Cardiac septum (tissue), 1 donor: ENCODE results near the gene SUCO. TPM values are rescaled to one million over a fixed set of nuclear protein-coding genes. Genes with fewer than 3 reads are reported as not detected.

ENCODE experiments used
- DNase-seq: peaks from one replicate; pipeline ENCODE4 v3.0.0-alpha.2; 2020; ENCODE audit warnings: low spot score
- intact Hi-C: fragments of 100-400 bp; cut with DNase I; formaldehyde crosslinking; loops from one replicate; pipeline ENCODE4 v1.14.0; 2022
- total RNA-seq: library from RNA; stranded (reverse); fragmentation: NEBNext Ultra II Directional; extraction: Animal tissue kit (Norgen Biotek cat#: 25700); gene quantifications from one replicate; pipeline ENCODE4 v1.2.1, GENCODE V29; 2021
- donor health status: DM: no; HTN: no; CAD: no.

SUCO gene
- total RNA-seq, 1 donor from 2014 or later = 27.4 TPM

DNA sequence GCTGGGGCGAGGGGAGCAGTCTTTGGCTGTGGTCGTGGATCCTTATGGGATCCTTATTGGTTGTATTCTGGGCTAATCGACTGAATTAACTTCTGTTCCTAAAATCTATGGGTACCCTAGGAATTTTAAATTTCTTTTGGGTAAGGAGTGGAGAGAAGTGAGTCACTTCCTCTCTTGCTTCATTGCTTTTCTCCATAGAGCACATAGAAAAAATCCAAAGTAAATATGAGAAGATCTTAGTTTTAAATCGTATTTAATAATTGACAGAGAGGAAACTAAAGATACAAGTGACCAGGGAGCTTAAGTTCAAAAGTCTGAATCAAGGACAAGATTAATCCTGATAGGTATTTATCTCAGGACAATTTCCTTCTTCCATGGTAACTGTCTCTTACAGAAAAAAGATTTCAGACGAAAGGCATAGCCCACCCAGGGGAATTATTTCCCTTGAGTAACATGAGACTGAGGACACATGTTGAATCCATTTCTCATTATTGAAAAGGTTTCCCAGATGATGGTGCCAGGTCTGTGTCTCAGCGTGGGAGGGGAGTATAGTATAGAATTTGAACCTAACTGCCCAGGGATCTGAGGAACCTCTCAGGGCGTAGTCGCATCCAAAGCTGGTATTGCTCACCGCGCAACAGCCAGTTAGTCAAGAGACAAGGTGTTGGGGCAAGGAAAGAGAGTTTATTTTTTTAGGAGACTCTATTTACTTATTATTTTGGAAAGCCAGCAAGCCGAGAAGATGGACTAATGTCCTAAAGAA is 97.3 kb downstream of the SUCO start:
- no peak for DNase-seq
- intact Hi-C loops = no loop called here

- intact Hi-C loops = no loop called here
- DNase-seq = no peak
Measured at GRCh38 chr1:172630868-172631267, 97.9 kb downstream of the SUCO start.

DNA sequence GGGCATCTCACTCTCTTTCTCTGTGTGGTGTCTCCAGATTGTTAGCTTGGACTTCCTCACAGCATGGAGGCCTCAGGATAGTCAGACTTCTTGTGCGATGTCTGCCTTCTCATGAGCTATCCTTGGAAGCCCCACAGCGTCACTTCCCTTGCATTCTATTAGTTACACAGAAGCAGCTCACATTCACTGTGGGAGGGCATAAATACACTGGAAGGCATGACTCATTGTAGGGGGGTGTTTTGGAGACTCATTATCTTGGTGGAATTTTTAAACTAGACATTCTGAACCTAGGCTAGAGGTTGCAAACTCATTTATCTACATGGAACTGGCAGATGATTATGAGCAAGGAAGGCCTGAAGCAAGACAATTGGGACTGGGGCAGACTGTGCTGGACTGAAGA is 104.6 kb downstream of the SUCO start:
- intact Hi-C loops = no loop called here
- DNase-seq = no peak

- intact Hi-C loops = no loop called here
- DNase-seq = no peak
Measured at GRCh38 chr1:172638249-172638648, 105.3 kb downstream of the SUCO start.

- no peak for DNase-seq
- intact Hi-C loops = no loop called here
Measured at GRCh38 chr1:172638885-172639831, 106.2 kb downstream of the SUCO start.

DNA sequence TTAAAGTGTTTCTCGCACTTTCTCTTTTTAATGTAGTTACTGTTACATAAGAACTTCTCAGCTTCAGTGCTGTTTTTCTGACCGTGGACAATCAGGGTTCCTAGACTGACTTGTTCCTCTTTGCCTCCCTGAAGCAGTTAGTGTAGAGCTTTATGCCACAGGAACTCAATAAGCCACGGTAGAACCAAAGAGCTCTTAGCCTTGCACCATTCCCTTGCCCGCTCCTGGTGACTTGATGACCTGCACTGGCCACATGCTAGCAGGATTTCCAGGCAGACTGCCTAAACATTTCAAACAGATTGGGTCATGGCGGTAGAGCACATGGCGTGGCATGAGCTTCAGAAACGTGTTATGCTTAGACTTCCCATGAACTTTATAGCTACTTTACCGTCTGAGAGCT is 107.2 kb downstream of the SUCO start:
- intact Hi-C loops = no loop called here
- DNase-seq = no peak

DNA sequence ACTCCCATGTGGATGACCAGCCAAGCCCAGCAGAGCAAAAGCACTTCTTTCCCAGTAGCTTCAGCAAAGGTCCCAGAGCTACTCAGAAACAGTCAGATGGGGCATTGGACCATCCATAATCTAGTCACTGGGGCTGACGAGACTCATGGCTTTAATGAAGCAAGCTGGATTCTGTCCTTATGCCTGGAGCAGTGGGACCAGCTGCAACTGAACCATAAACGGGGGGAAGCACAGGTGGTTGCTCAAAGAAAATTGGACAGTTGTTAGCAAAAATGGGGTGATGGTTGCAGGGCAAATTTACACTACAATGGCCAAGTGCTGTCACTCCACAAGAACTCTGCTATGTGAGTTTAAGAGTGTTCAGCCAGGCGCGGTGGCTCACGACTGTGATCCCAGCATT is 108.5 kb downstream of the SUCO start:
- intact Hi-C loops = no loop called here
- DNase-seq = no peak

DNA sequence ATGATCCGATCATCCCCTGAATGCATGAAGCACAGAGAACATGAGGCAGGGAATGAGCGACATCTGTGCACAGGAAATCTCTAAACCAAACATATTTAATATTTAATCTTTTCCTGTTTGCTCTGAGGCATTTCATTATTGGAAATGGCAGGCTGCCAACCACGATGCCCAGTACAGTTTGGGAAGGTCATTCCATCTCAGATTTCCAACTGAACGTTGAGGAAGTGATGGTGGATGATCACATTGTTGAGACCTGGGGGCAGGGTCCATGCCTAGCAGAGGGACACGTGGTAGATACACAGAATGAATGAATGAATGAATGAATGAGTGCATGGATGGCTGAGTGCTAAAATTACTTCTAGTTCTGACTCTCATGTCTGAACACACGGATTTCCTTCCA is 110.0 kb downstream of the SUCO start:
- intact Hi-C loops = no loop called here
- DNase-seq = no peak

- no peak for DNase-seq
- intact Hi-C loops = no loop called here
Measured at GRCh38 chr1:172646653-172647052, 113.7 kb downstream of the SUCO start.

- DNase-seq = no peak
- intact Hi-C loops = no loop called here
Measured at GRCh38 chr1:172647110-172647564, 114.2 kb downstream of the SUCO start.

GRCh38 chr1:172647987-172648386 is 115.0 kb downstream of the SUCO start:
- intact Hi-C loops = no loop called here
- DNase-seq = no peak

- DNase-seq = no peak
Measured at GRCh38 chr1:172650474-172651193, 117.7 kb downstream of the SUCO start.

GRCh38 chr1:172653015-172653709 is 120.2 kb downstream of the SUCO start:
- DNase-seq = no peak
- intact Hi-C loops = no loop called here

More at GRCh38 chr1:172650474-172651193, 117.7 kb downstream of the SUCO start:
- intact Hi-C loops = no loop called here

DNA sequence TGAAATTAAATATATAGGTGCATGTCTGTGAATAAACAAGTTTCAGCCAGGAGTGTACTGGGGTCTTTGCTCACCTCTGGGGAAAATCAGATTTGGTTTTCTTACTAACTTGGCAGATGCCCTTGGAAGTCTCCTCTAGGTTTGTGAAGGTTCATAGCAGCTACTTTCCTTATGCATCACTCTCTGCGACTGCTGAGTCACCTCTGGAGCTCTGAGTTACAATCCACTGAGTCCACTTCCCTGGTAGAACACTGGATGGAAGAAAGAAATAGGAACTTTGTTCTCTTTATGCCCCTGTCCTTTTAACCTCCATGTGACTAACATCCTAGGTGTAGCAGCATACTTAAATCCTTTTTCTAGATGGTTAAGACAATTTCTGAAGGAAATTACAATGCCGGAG is 121.6 kb downstream of the SUCO start:
- no peak for DNase-seq
- intact Hi-C loops = no loop called here

GRCh38 chr1:172656576-172656975 is 123.6 kb downstream of the SUCO start:
- intact Hi-C loops = loop anchor here (5.0 kb wide), 1 partner anchor 41 kb away; no protein-coding TSS in a partner anchor
- no peak for DNase-seq

- intact Hi-C loops = loop anchor here (5.0 kb wide), 1 partner anchor 40 kb away; no protein-coding TSS in a partner anchor
- peak; percentile 77 for DNase-seq
Measured at GRCh38 chr1:172657586-172657985, 124.6 kb downstream of the SUCO start.

DNA sequence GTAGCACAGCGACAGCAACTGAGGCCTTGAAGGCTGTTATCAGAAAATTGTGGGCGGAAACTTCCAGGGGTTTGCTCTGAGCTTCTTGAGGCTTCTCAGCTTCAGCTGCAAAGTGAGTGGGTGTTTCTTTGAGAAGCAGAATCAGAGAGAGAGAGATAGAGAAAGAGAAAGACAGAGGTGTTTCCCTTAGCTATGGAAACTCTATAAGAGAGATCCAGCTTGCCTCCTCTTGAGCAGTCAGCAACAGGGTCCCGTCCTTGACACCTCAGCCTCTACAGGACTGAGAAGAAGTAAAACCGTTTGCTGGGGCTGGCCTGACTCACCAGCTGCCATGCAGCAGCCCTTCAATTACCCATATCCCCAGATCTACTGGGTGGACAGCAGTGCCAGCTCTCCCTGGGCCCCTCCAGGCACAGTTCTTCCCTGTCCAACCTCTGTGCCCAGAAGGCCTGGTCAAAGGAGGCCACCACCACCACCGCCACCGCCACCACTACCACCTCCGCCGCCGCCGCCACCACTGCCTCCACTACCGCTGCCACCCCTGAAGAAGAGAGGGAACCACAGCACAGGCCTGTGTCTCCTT is 126.0 kb downstream of the SUCO start, which contains the start of gene FASLG:
TSS of gene FASLG (plus strand) at position 233 of the 583 bp plus-strand sequence. CDS start at position 332, 99 bp downstream.
- intact Hi-C loops = loop anchor here (5.0 kb wide), 1 partner anchor 38 kb away; no protein-coding TSS in a partner anchor

DNA sequence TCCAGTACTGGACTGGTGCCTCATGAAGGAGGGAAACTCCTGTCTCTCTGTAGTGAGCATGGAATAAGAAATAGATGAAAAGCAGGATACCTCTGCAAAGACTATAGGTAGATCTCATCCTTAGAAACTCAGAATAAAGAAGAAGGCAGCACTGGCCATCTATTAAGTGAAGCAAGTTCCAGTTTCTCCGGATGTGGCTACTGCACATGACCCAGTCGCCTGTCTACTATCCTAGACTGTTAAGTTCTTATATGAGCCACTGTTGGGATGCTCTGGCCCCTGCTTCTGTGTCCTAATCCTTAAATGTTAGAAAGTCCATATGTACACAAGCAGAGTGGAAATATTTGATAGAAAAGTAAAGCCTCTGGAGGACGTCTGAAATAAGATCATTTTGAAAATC is 128.2 kb downstream of the SUCO start:
- no peak for DNase-seq
- intact Hi-C loops = no loop called here

More for the DNA sequence above, 126.0 kb downstream of the SUCO start, which contains the start of gene FASLG:
- DNase-seq = no peak
